A673 (cell line): ENCODE results near the gene LENEP. TPM values are rescaled to one million over a fixed set of nuclear protein-coding genes. Genes with fewer than 3 reads are reported as not detected.

Source experiments
- BruUV-seq: library from RNA; stranded (reverse); fragments of 400-500 nt; replicated peaks from 2 replicates; lab custom pipeline; 2021; lab: Mats Ljungman, UMichigan
- CTCF ChIA-PET: fragments of 300-600 bp; sonication (Branson Sonifier 250); formaldehyde crosslinking; loops from one replicate; lab custom pipeline; 2022; ENCODE audit warnings: antibody characterized with exemption; lab: Charles Lee
- POLR2A ChIA-PET: fragments of 300-600 bp; sonication (Branson Sonifier 250); formaldehyde crosslinking; loops from one replicate; lab custom pipeline; 2022; ENCODE audit warnings: antibody characterized with exemption; ENCODE audit not compliant: low non-redundant PET; lab: Charles Lee
- DNase-seq: peaks from one replicate; pipeline ENCODE4 v3.0.0-alpha.2; 2015; ENCODE audit warnings: low spot score
- H3K27ac ChIP-seq: fragments of 200-600 bp; sonication (generic); 2 replicates; pipeline ENCODE4 v1.5.1; 2016; ENCODE audit warnings: mixed run types, low read depth, mild to moderate bottlenecking, mixed read lengths, antibody characterized with exemption, low read length; ENCODE audit not compliant: poor library complexity, severe bottlenecking
- H3K27me3 ChIP-seq: fragments of 200-600 bp; sonication (generic); replicated peaks from 2 replicates; pipeline ENCODE4 v1.6.1; 2017; ENCODE audit warnings: mixed run types, low read depth, mild to moderate bottlenecking, mixed read lengths, antibody characterized with exemption, low read length; ENCODE audit not compliant: insufficient read depth, poor library complexity
- H3K36me3 ChIP-seq: fragments of 200-600 bp; sonication (generic); 2 replicates; pipeline ENCODE4 v1.6.1; 2016; ENCODE audit warnings: mixed run types, mild to moderate bottlenecking, mixed read lengths, antibody characterized with exemption, low read length; ENCODE audit not compliant: insufficient read depth, poor library complexity, severe bottlenecking
- H3K4me1 ChIP-seq: fragments of 200-600 bp; sonication (generic); 2 replicates; pipeline ENCODE4 v1.6.1; 2017; ENCODE audit warnings: mixed run types, mild to moderate bottlenecking, mixed read lengths, antibody characterized with exemption, low read length; ENCODE audit not compliant: insufficient read depth, poor library complexity, severe bottlenecking
- H3K4me3 ChIP-seq: fragments of 200-600 bp; sonication (generic); 2 replicates; pipeline ENCODE4 v1.5.1; 2016; ENCODE audit warnings: low read depth, mixed run types, mild to moderate bottlenecking, mixed read lengths, low read length; ENCODE audit not compliant: poor library complexity, severe bottlenecking
- H3K9me3 ChIP-seq: fragments of 200-600 bp; sonication (generic); 2 replicates; pipeline ENCODE4 v1.6.1; 2016; ENCODE audit warnings: mixed run types, low read depth, mild to moderate bottlenecking, mixed read lengths, antibody characterized with exemption, low read length; ENCODE audit not compliant: poor library complexity, severe bottlenecking
- CTCF ChIP-seq: fragments of 300-800, 200-600 bp; sonication (generic); conservative IDR thresholded peaks from 2 replicates; pipeline ENCODE4 v1.5.1; 2017; ENCODE audit warnings: low read depth, mild to moderate bottlenecking, antibody characterized with exemption, low read length, moderate library complexity, mixed read lengths
- EZH2 ChIP-seq: fragments of 200-600 bp; sonication (generic); IDR thresholded peaks from 2 replicates; pipeline ENCODE4 v1.6.1; 2017; ENCODE audit warnings: borderline replicate concordance, low read depth, mild to moderate bottlenecking, mixed read lengths, antibody characterized with exemption, low read length; ENCODE audit not compliant: poor library complexity, severe bottlenecking
- intact Hi-C: fragments of 100-400 bp; cut with micrococcal nuclease; formaldehyde crosslinking; loops from one replicate; pipeline ENCODE4 v1.10.0; 2022; ENCODE audit not compliant: unreplicated experiment
- total RNA-seq: library from RNA; stranded (reverse); gene quantifications from 2 replicates; pipeline ENCODE4 v1.2.3, GENCODE V29; 2021

The LENEP gene
- total RNA-seq, 1 experiment from 2014 or later, result 1.4 TPM

GRCh38 chr1:154960446-154961136, 32.8 kb upstream of the LENEP start:
- intact Hi-C loops, result loop anchor here (5.0 kb wide), 2 partner anchors 37 to 102 kb away; partner anchors contain the start of gene EFNA4
- peak overlapping the region; percentile 99 for H3K27ac ChIP-seq
- CTCF ChIA-PET, result interaction anchor here (1.1 kb wide), 1 partner anchor 13 kb away, joined by 4 read pairs; no protein-coding TSS in a partner anchor

GRCh38 chr1:154961207-154962155, 31.9 kb upstream of the LENEP start, which contains the start of gene PYGO2:
PYGO2 (minus strand) TSS chr1:154961782; CDS start chr1:154961576, 206 bp downstream.
- Histone ChIP-seq H3K36me3 (peaks cover 57% of the 10 kb centered on the region), H3K4me3 (peak within 1 kb of the TSS; percentile 97), H3K27ac (peak within 1 kb of the TSS; percentile 99), H3K27me3 (no peaks in the 10 kb centered on the region), H3K4me1 (peaks cover 20% of the 10 kb centered on the region), H3K9me3 (no peaks in the 10 kb centered on the region)
- ChIA-PET CTCF (interaction anchor here (1.1 kb wide), 1 partner anchor 12 kb away, joined by 4 read pairs; no protein-coding TSS in a partner anchor), POLR2A (no interaction called here)
- peak; percentile 66 for TF ChIP-seq CTCF
- TF ChIP-seq EZH2, result no peak
- intact Hi-C loops, result loop anchor here (5.0 kb wide), 2 partner anchors 36 to 101 kb away; partner anchors contain the start of gene EFNA4
- DNase-seq, result peak; percentile 90
- TSS peak; percentile 62 for BruUV-seq

More at GRCh38 chr1:154960446-154961136, 32.8 kb upstream of the LENEP start:
- Histone ChIP-seq H3K36me3 (peaks cover 48% of the 10 kb centered on the region), H3K9me3 (no peaks in the 10 kb centered on the region), H3K4me1 (peaks cover 22% of the 10 kb centered on the region), H3K27me3 (no peaks in the 10 kb centered on the region), H3K4me3 (peak overlapping the region; percentile 97)
- BruUV-seq, result TSS peak; percentile 39
- POLR2A ChIA-PET, result no interaction called here
- TF ChIP-seq EZH2 (no peak), CTCF (no peak)
- DNase-seq, result no peak

- H3K36me3 ChIP-seq, result peaks cover 64% of the 10 kb centered on the region
- H3K4me3 ChIP-seq, result peak overlapping the region; percentile 97
- ChIA-PET CTCF (interaction anchor here (1.1 kb wide), 1 partner anchor 11 kb away, joined by 4 read pairs; no protein-coding TSS in a partner anchor), POLR2A (interaction anchor here (0.7 kb wide), 1 partner anchor 124 kb away, joined by 4 read pairs; no protein-coding TSS in a partner anchor)
- H3K4me1 ChIP-seq, result peaks cover 14% of the 10 kb centered on the region
- BruUV-seq, result no TSS peak
- peak overlapping the region; percentile 99 for H3K27ac ChIP-seq
- no peak; the same call in 1 of the 2 replicates for TF ChIP-seq CTCF
- TF ChIP-seq EZH2, result no peak
- H3K9me3 ChIP-seq, result no peaks in the 10 kb centered on the region
- DNase-seq, result no peak
- intact Hi-C loops, result loop anchor here (5.0 kb wide), 2 partner anchors 35 to 100 kb away; partner anchors contain the start of gene EFNA4
- no peaks in the 10 kb centered on the region for H3K27me3 ChIP-seq
These were observed 31.1 kb upstream of the LENEP start for GRCh38 chr1:154962156-154962749.
